ENCODE data around the gene C5orf15.
A peak's percentile ranks its signal among the peaks of the same experiment; 100 is the strongest.
"Not testable (repeated sequence)": the region's sequence is repeated elsewhere in the genome, so short reads cannot be mapped to it uniquely, and the experiment has no call there.

The C5orf15 gene

DNA sequence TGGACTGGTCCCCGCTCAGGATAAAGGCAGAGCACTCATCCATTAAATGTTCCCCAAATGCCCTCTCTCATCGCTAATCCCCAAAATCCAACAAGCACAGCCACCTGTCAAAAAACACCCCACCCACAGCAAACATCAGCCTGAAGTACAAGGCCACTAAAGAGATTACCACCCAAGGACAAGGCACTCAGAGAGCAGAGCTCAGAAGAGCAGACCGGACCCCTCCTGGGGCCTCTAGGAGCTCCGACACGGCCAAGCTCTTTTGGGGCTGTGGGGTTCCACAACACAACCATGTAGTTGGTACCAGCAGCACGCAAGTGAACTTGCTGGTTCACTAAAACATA lies 26.5 kb upstream of the C5orf15 start:
- no peak for DNase-seq (ENCODE audit: low read depth, low spot score)
- H3K27ac ChIP-seq: no peak overlapping the region

DNA sequence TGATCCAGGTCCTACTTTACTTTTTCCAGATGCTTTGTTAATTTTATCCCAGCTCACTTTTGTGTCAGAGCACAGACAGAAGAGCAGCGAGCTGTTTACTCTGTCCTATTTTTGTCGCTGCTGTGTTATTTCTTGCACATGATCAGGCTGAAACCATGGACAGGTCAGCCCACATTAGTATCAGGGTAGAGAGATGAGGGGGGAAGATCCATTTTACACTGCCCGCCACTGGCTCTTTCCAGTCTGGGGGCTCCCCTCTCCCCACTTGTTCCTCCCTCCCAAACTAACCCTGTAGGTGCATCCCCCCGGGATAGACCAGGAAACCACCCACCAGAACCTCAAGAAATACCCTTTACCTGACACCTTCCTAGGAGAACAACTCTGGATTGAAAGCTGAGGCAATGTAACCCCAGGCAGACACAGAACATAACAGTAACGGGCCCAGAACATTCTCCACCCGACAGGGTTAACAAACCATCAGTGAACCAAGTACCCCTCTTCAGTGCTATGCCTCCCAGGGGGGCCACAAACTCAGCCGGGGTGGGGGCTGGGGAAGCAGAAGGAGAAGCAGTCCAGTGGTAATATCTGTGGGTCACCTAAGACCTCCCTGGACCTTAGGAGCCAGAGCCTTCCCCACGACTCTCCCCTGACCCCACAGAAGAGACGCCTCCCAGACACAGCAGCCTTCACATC lies 26.0 kb upstream of the C5orf15 start:
- DNase-seq (ENCODE audit: low read depth, low spot score): no peak
- no peak overlapping the region for H3K27ac ChIP-seq

DNA sequence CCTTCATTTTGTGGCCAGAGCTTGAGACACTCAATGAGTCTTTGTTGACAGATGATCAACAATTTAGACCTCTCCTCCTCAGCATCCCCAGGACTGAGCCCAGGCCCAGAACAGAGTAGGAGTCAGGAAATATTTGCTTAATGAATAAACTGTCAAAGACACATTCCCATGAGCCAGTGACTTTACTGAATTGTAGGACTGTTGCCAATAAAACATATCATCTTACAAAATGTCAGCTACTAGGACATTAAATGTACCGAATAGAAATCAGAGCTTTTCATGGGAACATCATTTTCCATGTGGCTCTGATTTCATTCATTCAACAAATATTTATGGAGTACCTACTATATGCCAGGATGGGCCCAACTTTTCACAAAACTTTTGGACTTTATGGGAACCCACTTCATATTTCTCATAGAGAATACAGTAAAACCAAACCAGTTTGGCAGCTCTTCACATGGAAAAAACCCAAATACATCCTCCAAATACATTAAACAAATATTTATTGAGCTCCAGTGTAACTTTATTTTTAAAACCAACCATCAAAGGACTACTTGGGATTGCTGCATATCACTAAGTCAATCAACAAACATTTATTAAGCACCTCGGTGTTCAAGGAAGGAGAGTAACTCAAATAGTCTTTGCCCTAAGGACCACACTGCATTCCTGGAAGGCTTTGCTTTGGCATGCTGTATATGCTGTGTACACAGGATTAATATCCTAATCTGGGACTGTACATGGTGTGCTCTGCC lies 24.9 kb upstream of the C5orf15 start:
- DNase-seq (ENCODE audit: low read depth, low spot score): no peak
- no peak overlapping the region for H3K27ac ChIP-seq

DNA sequence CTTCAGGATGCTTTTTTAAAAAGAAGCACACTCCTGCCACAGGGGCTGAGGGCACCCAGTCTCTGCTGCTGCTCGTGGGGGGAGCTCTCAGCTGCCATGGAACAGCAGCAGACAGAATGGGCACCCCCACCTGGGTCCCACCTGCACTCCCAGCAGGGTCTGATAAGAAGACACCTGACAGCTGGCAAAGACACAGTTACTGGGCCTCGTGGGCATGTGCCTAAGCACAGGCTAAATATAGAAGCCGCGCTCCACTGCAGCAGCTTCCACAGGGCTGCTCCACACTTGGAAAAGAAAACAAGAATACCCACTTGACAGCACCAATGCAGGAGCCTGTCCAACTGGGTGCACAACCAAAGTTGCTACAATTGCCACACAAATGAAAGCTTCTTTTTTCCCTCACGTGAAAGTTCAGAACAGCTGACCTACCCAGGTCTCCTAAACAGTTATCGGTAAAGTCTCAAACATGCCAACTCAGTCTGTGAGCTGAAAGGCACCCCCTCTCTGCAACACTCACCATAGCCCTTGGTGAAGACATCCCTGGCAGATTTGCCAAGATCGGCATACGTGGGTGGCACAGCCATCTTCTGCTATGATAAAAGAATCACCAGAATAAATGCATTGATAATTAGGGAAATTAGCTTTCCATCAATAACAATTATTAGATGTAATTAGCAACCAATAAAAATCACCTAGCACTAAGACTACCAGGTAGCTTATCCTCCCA lies 24.2 kb upstream of the C5orf15 start:
- no peak for DNase-seq (ENCODE audit: low read depth, low spot score)
- H3K27ac ChIP-seq: no peak overlapping the region

DNA sequence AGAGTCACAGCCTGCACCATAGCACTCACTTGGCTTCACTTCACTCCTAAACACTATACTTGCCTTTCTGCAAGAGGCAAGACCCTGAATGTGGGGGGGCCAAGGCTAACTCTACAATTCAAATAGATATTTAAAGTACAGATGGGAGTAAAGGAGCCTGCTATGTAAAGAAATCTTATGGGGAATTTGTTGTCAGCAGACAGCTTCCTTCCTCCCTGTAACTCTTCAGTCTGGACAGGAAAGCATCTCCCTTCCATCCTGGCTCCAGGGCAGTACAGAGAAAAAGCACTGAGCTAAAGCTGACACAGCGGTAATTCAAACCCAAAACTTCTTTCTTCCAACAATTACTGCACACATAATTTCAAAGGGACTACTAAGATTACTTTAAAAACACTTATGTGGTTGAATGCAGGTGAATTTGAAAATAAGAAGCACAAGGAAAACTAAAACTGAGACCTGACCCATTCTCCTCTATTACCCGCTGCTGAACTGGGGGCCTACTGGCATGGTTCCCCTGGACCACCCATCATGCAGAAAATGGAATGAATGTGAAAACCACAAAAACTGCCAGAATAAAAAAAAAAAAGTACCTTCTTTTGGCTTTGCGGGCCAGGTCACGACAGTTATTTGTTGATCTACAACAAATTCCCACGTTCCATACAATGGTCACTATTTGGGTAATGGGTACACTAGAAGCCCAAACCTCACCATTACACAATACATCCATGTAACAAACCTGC lies 22.9 kb upstream of the C5orf15 start:
- no peak overlapping the region for H3K27ac ChIP-seq

DNA sequence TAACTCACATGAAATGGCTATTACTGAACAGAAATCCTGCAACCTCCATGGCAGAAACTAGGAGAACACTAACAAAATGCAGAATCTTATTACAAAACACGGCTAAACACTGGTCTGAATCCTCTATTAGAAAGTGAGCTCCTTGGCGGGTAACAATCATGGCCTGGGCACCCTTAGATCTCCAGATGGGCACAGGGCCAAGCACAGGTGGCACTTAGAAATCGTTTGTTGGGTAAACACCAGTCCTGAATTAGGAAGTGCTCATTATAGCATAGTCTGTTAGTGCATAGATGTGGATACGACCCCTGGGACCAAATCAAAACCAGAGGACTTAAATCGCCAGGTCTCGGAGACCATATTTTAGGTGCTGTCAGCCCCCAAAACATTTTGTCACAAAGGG lies 22.0 kb upstream of the C5orf15 start:
- no peak for DNase-seq (ENCODE audit: low read depth, low spot score)
- H3K27ac ChIP-seq: no peak overlapping the region

More for the DNA sequence above, 22.9 kb upstream of the C5orf15 start:
- DNase-seq (ENCODE audit: low read depth, low spot score): no peak

DNA sequence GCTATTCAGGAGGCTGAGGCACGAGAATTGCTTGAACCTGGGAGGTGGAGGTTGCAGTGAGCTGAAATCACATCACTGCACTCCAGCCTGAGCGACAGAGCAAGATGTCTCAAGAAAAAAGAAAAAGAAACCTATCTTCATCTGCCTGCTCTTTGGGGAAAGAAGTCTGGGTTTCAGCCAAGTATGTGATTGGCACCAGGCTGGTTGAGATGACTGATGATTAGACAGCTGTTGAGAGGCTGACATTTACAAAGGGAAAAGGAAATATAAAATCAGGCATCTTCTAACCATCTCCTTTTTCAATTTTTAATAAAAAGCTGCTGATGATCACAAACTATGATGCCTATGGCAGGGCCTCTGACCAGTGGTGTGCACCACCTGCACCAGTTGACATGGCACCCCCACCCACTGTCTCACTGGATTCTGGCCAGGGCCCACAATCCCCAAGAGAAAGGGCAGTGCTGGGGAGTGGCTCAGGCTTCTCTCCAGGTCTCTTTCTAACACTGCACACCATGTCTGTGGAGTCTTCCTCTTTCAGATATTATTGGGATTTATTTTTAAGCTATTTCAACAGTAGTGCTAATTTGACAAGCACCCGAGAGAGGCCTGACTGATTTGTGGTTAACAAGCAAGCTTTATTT lies 17.2 kb upstream of the C5orf15 start:
- no peak for DNase-seq (ENCODE audit: low read depth, low spot score)
- no peak overlapping the region for H3K27ac ChIP-seq

DNA sequence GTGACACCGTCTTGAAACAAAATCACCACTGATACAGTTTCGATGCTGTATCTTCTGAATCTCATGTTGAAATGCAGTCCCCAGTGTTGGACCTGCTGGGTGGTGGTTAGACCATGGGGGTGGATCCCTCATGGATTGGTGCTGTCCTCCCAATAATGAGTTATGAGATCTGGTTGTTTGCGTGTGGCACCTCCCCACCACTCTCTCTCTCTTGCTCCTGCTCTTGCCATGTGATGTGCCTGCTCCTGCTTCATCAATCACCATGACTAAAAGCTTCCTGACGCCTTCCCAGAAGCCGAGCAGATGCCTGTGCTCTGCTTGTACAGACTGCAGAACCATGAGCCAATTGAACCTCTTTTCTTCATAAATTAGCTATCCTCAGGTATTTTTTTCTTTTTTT lies 15.2 kb upstream of the C5orf15 start:
- no peak for DNase-seq (ENCODE audit: low read depth, low spot score)
- no peak overlapping the region for H3K27ac ChIP-seq

DNA sequence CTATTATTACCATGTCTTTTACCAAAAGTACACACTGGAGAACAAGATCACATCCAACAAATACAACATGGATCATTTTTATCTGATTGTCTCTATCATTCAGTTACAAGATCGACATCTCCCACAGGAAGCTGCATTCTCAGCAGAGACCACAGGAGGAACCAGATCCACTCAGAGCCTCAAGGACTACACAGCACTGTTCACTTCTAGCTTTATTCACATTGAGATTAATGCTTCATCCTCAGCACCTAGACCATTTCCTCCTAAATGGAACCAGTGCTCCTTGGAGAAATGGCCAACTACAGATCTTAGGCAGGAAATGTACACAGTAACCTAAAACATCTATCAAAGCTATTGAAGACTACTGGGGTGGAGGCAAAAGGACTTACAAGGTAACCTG lies 13.3 kb upstream of the C5orf15 start:
- no peak overlapping the region for H3K27ac ChIP-seq
- DNase-seq (ENCODE audit: low read depth, low spot score): no peak

DNA sequence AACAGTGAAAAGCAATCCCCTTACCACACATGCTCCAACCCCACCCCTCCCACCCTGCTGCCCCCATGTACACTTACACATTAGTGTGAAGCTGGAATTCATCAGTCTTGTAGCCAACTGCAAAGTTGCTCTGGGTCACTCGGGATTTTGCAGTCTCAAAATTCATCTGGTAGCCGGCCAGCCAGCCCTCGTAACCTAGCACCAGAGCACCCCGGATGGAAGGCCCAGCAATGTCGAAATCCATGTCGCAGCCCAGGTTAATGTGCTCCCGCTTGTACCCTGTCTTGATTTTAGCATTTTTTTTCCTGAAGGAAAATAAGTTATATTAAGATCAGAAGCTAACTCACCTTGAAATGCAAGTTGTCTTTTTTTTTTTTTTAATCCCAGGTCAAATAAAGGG lies 12.2 kb upstream of the C5orf15 start:
- no peak overlapping the region for H3K27ac ChIP-seq
- DNase-seq (ENCODE audit: low read depth, low spot score): no peak

DNA sequence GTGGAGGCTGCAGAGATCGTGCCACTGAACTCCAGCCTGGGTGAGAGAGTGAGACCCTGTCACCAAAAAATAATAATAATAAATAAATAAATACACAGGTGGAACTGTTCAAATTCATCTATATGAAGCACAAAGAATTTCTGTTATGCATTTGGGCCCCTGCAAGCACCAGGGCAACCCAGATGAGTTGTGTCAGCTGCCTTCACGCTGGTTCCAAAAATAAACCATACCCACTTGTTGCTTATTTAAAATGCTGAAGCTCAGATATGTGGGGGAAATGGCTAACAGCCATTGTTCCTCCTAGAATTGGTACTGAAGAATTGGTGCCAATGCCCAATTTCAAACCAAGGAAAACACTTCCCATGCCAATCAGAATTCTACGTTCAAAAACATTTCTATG lies 10.5 kb upstream of the C5orf15 start:
- H3K27ac ChIP-seq: no peak overlapping the region
- DNase-seq (ENCODE audit: low read depth, low spot score): no peak

DNA sequence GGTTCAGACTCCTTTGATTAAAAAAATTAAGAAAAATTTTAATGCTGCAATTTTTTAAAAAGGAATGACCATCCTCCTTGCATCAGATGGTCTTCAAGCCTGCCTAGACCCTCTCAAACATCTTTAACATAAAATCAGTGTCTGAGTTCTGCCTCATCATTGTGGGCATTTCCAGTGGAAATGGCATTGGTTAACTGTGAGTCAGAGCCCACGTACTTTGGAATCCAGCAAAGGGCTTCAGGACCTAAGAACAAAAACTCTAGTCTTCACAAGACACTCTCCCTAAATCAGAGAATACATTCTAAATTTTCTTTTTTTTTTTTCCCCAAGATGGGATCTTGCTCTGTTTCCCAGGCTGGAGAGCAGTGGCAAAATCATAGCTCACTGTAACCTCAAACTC lies 9.4 kb upstream of the C5orf15 start:
- DNase-seq (ENCODE audit: low read depth, low spot score): no peak
- H3K27ac ChIP-seq: peak overlapping the region; percentile 10

DNA sequence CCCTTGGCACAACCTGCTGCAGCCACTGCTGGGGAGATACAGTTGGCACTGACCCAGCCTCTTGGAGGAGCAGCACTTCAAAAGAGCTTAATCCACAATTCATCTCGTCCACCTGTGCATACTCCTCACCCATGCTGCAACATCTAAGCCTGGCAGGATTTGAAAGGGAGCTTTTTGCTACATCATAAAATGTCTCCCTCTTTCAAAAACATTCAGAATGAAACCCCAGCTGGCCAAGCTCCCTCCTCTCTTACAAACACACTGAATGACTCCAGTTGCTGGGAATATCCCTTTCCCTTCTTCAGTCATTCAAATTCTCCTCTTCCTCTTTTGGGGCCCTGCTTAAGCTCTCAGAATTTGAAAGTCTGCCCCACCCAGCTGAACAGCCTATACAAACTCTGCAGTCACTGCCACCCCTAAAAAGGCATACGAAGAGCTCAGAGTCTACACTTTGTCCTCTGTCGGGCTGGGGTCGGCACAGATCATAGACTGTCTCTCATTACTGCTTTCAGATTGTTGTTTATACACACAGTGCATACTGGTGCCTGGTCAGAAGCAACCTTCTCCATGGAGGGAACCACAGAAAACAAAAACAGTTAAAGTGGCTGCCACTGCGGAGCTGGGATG lies 8.8 kb upstream of the C5orf15 start:
- peak overlapping the region; percentile 10 for H3K27ac ChIP-seq
- no peak for DNase-seq (ENCODE audit: low read depth, low spot score)

DNA sequence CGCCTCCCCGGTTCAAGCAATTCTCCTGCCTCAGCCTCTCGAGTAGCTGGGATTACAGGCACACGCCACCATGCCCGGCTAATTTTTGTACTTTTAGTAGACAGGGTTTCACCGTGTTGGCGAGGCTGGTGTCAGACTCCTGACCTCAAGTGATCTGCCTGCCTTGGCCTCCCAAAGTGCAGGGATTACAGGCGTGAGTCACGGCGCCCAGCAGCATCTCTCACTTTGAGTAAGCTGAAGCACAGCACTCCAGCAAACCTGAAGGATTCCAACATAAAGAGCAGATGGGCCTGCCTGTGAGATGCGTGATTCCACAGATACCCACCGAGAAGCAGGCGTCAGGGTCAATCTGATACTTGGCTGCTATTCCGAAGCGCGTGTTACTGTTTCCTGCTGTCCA lies 7.1 kb upstream of the C5orf15 start:
- DNase-seq (ENCODE audit: low read depth, low spot score); H3K27ac ChIP-seq: not testable (repeated sequence)

DNA sequence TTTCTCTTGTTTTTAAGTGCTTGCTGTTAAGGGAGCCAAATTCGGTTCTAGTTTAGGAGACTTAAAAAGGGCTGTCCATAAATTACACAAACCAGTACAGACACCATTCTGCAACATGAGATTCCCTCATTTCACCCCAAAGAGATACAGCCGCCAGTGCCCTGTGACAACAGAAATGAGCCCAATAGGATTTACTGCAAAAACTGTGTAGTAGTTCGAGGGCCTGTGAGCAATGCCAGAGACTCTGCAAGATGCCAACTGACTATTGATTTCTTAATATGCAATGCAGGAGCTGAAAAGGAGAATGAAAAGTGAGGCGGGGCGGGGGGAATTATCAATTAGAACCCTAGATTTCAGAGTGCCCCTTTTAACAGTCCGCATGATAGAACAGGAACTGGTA lies 5.7 kb upstream of the C5orf15 start:
- no peak for DNase-seq (ENCODE audit: low read depth, low spot score)
- H3K27ac ChIP-seq: no peak overlapping the region

DNA sequence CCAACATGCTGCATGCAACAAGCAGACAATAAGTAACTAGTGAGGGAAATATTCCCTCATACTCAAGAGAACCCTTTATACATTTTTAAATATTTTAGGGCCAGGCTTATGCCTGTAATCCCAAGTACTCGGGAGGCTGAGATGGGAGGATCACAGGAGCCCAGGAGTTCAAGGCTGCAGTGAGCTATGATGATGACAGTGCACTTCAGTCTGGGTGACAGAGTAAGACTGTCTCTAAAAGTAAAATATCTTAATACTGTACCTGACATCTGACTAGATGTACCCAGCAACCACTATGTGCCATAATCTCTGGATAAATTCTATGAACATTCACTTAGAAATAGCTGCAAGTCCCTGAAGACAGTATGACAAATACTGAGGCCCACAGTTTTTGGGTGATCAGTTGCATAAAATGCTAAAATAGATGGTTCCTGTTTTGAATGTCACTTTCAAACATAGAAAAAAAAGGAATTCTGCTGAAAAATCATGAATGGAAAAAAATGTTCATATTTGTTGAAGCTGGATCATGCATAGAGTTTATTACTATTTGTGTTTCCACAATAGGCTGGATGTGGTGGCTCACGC lies 2.0 kb upstream of the C5orf15 start:
- H3K27ac ChIP-seq: peak overlapping the region; percentile 56
- no peak for DNase-seq (ENCODE audit: low read depth, low spot score)

DNA sequence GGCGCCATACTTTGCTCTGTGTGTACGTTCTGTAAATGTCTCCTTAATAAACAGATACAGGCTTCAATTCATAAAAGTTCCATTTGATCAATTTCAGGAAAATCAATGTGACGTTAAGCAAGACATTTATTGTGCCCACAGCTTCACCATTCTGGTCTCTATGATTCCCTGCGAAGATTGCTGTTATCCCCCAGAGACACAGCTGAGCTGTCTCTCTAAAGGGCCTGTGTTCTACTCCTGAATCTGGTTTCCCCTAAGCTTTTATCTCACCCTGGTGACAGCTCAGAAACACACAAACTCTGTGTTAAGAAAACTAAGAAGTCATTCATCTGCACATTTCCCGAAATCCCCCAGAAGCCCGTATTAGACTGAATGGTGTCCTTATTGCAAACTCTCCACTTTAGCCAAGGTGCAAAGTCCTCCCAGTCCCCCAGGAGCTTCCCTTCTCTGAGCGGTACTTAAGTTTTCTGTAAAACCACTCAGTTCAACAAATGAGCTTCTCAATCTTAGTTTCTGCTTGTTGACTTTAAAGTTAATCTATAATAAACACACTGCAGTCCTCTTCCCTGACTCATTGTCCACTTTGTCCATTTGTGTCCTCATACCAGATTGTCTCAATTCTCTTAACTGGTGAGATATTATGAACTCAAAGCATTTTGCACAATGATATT lies 1.4 kb upstream of the C5orf15 start:
- H3K27ac ChIP-seq: peak overlapping the region; percentile 56
- DNase-seq (ENCODE audit: low read depth, low spot score): no peak

DNA sequence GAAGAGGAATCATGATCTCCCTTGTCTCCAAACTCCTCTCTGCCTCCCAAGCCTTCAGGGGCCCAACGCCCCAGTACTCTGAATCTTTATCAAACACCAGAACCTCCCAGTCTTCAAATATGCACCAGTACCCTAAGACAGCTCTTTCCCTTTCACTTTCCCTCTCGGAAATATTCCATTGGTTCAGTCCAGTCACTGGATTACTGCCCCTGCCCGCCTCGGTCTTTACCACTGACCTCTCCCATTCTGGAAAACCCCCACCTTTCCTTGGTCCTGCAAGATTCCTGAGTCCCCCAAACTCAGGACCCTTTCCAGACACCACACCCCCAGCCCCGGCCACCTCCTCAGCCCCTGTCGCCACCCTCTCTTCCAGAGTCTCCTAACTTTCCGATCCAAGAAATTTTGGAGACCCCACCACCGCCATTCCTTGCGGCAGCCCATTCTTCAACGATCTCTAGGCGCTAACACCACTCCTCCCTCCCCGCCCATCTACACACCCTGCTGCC lies 674 bp downstream of the C5orf15 start:
- H3K27ac ChIP-seq: peak overlapping the region; percentile 56
- no peak for DNase-seq (ENCODE audit: low read depth, low spot score)

DNA sequence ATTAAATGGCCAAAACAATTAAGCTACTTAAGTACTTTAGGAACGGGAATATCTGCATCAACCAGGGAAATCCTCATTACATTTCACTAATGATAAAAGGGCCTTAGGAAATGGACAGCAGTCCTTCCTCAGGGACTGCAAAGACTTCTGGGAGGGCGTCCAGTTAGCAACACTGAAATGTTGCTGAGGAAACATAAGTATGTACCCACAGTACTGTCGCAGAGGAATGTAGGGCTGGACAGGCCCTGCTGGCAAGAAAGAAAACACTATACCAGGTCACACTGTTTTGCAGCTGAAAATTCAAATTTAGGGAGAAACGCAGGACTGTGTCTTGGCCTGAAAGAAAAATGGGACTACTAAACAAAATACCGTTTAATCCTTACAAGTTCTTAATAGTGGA lies 1.3 kb downstream of the C5orf15 start:
- no peak for DNase-seq (ENCODE audit: low read depth, low spot score)
- no peak overlapping the region for H3K27ac ChIP-seq
